NCI-H1436 treated with DMSO at 0.1 percent for 48 hours (cell line): ENCODE measurements around the gene TSHR.
"Not testable (repeated sequence)": the region's sequence is repeated elsewhere in the genome, so short reads cannot be mapped to it uniquely, and the experiment has no call there.

ENCODE experiments used
- DNase-seq: peaks from one replicate; lab custom pipeline; 2025; lab: John Stamatoyannopoulos, UW

TSHR gene

GRCh38 chr14:81068176-81068782, 112.9 kb downstream of the TSHR start:
- DNase-seq = no peak

GRCh38 chr14:81070511-81070910, 115.1 kb downstream of the TSHR start:
- DNase-seq = no peak

GRCh38 chr14:81085596-81085995, 130.2 kb downstream of the TSHR start:
- no peak for DNase-seq

GRCh38 chr14:81087230-81087629, 131.8 kb downstream of the TSHR start:
- DNase-seq = no peak

- DNase-seq = no peak
Measured at GRCh38 chr14:81091139-81091538, 135.7 kb downstream of the TSHR start.

- DNase-seq = no peak
Measured at GRCh38 chr14:81091660-81092059, 136.2 kb downstream of the TSHR start.

GRCh38 chr14:81093651-81094050, 138.2 kb downstream of the TSHR start:
- no peak for DNase-seq

GRCh38 chr14:81095539-81095938, 140.1 kb downstream of the TSHR start:
- DNase-seq = no peak

- DNase-seq = no peak
Measured at GRCh38 chr14:81096656-81097055, 141.2 kb downstream of the TSHR start.

GRCh38 chr14:81102217-81102616, 146.8 kb downstream of the TSHR start:
- no peak for DNase-seq

- DNase-seq = no peak
Measured at GRCh38 chr14:81103443-81103842, 148.0 kb downstream of the TSHR start.

GRCh38 chr14:81105378-81105777, 150.0 kb downstream of the TSHR start:
- no peak for DNase-seq

- no peak for DNase-seq
Measured at GRCh38 chr14:81105961-81106360, 150.5 kb downstream of the TSHR start.

GRCh38 chr14:81110186-81110585, 154.8 kb downstream of the TSHR start:
- no peak for DNase-seq

- no peak for DNase-seq
Measured at GRCh38 chr14:81113176-81113575, 157.8 kb downstream of the TSHR start.

GRCh38 chr14:81113945-81114820, 158.8 kb downstream of the TSHR start:
- DNase-seq = not testable (repeated sequence)

- no peak for DNase-seq
Measured at GRCh38 chr14:81120501-81120900, 165.1 kb downstream of the TSHR start.

GRCh38 chr14:81122326-81122725, 166.9 kb downstream of the TSHR start:
- DNase-seq = no peak

GRCh38 chr14:81123811-81124210, 168.4 kb downstream of the TSHR start:
- DNase-seq = no peak

- DNase-seq = no peak
Measured at GRCh38 chr14:81125536-81125935, 170.1 kb downstream of the TSHR start.

GRCh38 chr14:81127785-81128184, 172.4 kb downstream of the TSHR start:
- DNase-seq = no peak

GRCh38 chr14:81129242-81129641, 173.8 kb downstream of the TSHR start:
- no peak for DNase-seq

- no peak for DNase-seq
Measured at GRCh38 chr14:81132468-81132867, 177.0 kb downstream of the TSHR start.

GRCh38 chr14:81133400-81133799, 178.0 kb downstream of the TSHR start:
- no peak for DNase-seq
